Measurements from ENCODE around the gene PPP6R2. TPM values are rescaled to one million over a fixed set of nuclear protein-coding genes. Genes with fewer than 3 reads are reported as not detected.

PPP6R2 gene
- total and polyA plus RNA-seq, 10 donors = 23.6 to 76.2 (median 62.1) TPM

GRCh38 chr22:50439314-50439870 lies 96.3 kb downstream of the PPP6R2 start:
- intact Hi-C loops (cut with DNase I; ENCODE audit: low total_unique reads) = no loop called here
- H3K36me3 ChIP-seq = peaks cover 4 to 99% (median 75%) of the 10 kb centered on the region in 6 donors
- WGBS, 5 donors = 73 to 91% (median 86%) methylated on average over 3 to 17 of the region's 17 CpGs
- H3K4me3 ChIP-seq = no peak overlapping the region
- H3K4me1 ChIP-seq = peaks cover 0 to 25% (median 3%) of the 10 kb centered on the region in 6 donors
- DNase-seq = no peak
- H3K27me3 ChIP-seq (replicated peaks in 1 of 7) = no peaks in the 10 kb centered on the region
- TF ChIP-seq CTCF (IDR thresholded peaks at IDR 0.05 in 8 of 11, conservative IDR thresholded peaks at IDR 0.05 in 3 of 11) (no peak), POLR2AphosphoS5 (IDR thresholded peaks at IDR 0.05) (peak in 1 of 3 donors; percentile 16)
- H3K27ac ChIP-seq = no peak overlapping the region
- H3K9me3 ChIP-seq = no peaks in the 10 kb centered on the region

GRCh38 chr22:50439871-50440331 lies 96.8 kb downstream of the PPP6R2 start:
- intact Hi-C loops (cut with DNase I; ENCODE audit: low total_unique reads) = no loop called here
- no peaks in the 10 kb centered on the region for H3K27me3 ChIP-seq (replicated peaks in 1 of 7)

GRCh38 chr22:50440544-50441249 lies 97.6 kb downstream of the PPP6R2 start:
- no peaks in the 10 kb centered on the region for H3K27me3 ChIP-seq (replicated peaks in 1 of 7)
- TF ChIP-seq CTCF (IDR thresholded peaks at IDR 0.05 in 8 of 11, conservative IDR thresholded peaks at IDR 0.05 in 3 of 11) (no peak), POLR2AphosphoS5 (IDR thresholded peaks at IDR 0.05) (peak; percentile 12 to 51 (median 12)), POLR2A (IDR thresholded peaks at IDR 0.05) (no peak)
- peaks cover 0 to 38% (median 13%) of the 10 kb centered on the region in 6 donors for H3K4me1 ChIP-seq
- intact Hi-C loops (cut with DNase I; ENCODE audit: low total_unique reads) = no loop called here
- peaks cover 4 to 100% (median 67%) of the 10 kb centered on the region in 6 donors for H3K36me3 ChIP-seq
- 86 to 91% (median 89%) methylated on average over 5 to 26 of the region's 26 CpGs for WGBS, 5 donors
- H3K27ac ChIP-seq = no peak overlapping the region
- H3K4me3 ChIP-seq = no peak overlapping the region
- DNase-seq = no peak
- no peaks in the 10 kb centered on the region for H3K9me3 ChIP-seq

More at GRCh38 chr22:50439871-50440331, 96.8 kb downstream of the PPP6R2 start:
- DNase-seq = no peak
- 52 to 86% (median 82%) methylated on average over 5 to 10 of the region's 10 CpGs for WGBS, 5 donors
- H3K36me3 ChIP-seq = peaks cover 4 to 100% (median 72%) of the 10 kb centered on the region in 6 donors
- H3K4me3 ChIP-seq = no peak overlapping the region
- H3K27ac ChIP-seq = no peak overlapping the region
- H3K9me3 ChIP-seq = no peaks in the 10 kb centered on the region
- TF ChIP-seq POLR2AphosphoS5 (IDR thresholded peaks at IDR 0.05) (peak in 1 of 3 donors; percentile 41), POLR2A (IDR thresholded peaks at IDR 0.05) (no peak)
- H3K4me1 ChIP-seq = peaks cover 0 to 30% (median 8%) of the 10 kb centered on the region in 6 donors

- H3K4me1 ChIP-seq = peaks cover 0 to 45% (median 15%) of the 10 kb centered on the region in 6 donors
- no peak overlapping the region for H3K4me3 ChIP-seq
- intact Hi-C loops (cut with DNase I; ENCODE audit: low total_unique reads) = no loop called here
- TF ChIP-seq POLR2AphosphoS5 (IDR thresholded peaks at IDR 0.05) (peak in 2 of 3 donors; percentile 10 to 42), POLR2A (IDR thresholded peaks at IDR 0.05) (no peak)
- no peaks in the 10 kb centered on the region for H3K9me3 ChIP-seq
- H3K27me3 ChIP-seq (replicated peaks in 1 of 7) = no peaks in the 10 kb centered on the region
- H3K27ac ChIP-seq = peak overlapping the region in 1 of 8 donors; percentile 36
- 73 to 95% (median 89%) methylated on average over 15 to 17 of the region's 17 CpGs for WGBS, 5 donors
- peaks cover 0 to 100% (median 67%) of the 10 kb centered on the region in 6 donors for H3K36me3 ChIP-seq
- no peak for DNase-seq
Observed at GRCh38 chr22:50441428-50441993, 98.4 kb downstream of the PPP6R2 start.

Measured in spleen (tissue), 11 donors.